Activated CD4-positive, alpha-beta T cell treated with anti-CD3 and anti-CD28 coated beads for 1 hour (primary cell): ENCODE data around the gene ETHE1.
"Not testable (repeated sequence)": the region's sequence is repeated elsewhere in the genome, so short reads cannot be mapped to it uniquely, and the experiment has no call there.

Experiments used
- DNase-seq: peaks from one replicate; pipeline ENCODE4 v3.0.0-alpha.2; 2020

ETHE1 gene

GRCh38 chr19:43522929-43523328 is 4.1 kb downstream of the ETHE1 start:
- no peak for DNase-seq

- peak; percentile 74 for DNase-seq
Measured at GRCh38 chr19:43519436-43520088, 7.4 kb downstream of the ETHE1 start.

- DNase-seq = no peak
Measured at GRCh38 chr19:43518051-43518450, 8.9 kb downstream of the ETHE1 start.

GRCh38 chr19:43512399-43512798 is 14.6 kb downstream of the ETHE1 start:
- DNase-seq = not testable (repeated sequence)

GRCh38 chr19:43511324-43511723 is 15.7 kb downstream of the ETHE1 start:
- DNase-seq = no peak

GRCh38 chr19:43510713-43511112 is 16.3 kb downstream of the ETHE1 start:
- DNase-seq = no peak

- no peak for DNase-seq
Measured at GRCh38 chr19:43507880-43508279, 19.1 kb downstream of the ETHE1 start.

- DNase-seq = no peak
Measured at GRCh38 chr19:43506629-43507028, 20.4 kb downstream of the ETHE1 start.

- no peak for DNase-seq
Measured at GRCh38 chr19:43505941-43506340, 21.1 kb downstream of the ETHE1 start.

GRCh38 chr19:43505186-43505456 is 21.9 kb downstream of the ETHE1 start:
- DNase-seq = no peak

- DNase-seq = peak; percentile 36
Measured at GRCh38 chr19:43504426-43505185, 22.4 kb downstream of the ETHE1 start, which contains the start of gene PHLDB3. Gene PHLDB3, minus strand, starts transcription at chr19:43504746. Its CDS starts 628 bp downstream, at chr19:43504118.

- peak; percentile 96 for DNase-seq
Measured at GRCh38 chr19:43503501-43504425, 23.2 kb downstream of the ETHE1 start.

- DNase-seq = no peak
Measured at GRCh38 chr19:43502419-43502976, 24.5 kb downstream of the ETHE1 start.

- no peak for DNase-seq
Measured at GRCh38 chr19:43501661-43502418, 25.2 kb downstream of the ETHE1 start.

GRCh38 chr19:43499042-43499441 is 28.0 kb downstream of the ETHE1 start:
- DNase-seq = no peak

- DNase-seq = no peak
Measured at GRCh38 chr19:43498233-43498842, 28.7 kb downstream of the ETHE1 start.

- no peak for DNase-seq
Measured at GRCh38 chr19:43496960-43497359, 30.0 kb downstream of the ETHE1 start.

- DNase-seq = no peak
Measured at GRCh38 chr19:43495082-43495481, 31.9 kb downstream of the ETHE1 start.

GRCh38 chr19:43490759-43491158 is 36.2 kb downstream of the ETHE1 start:
- no peak for DNase-seq

- DNase-seq = no peak
Measured at GRCh38 chr19:43489979-43490599, 36.9 kb downstream of the ETHE1 start.

GRCh38 chr19:43489310-43489709 is 37.7 kb downstream of the ETHE1 start:
- no peak for DNase-seq

- DNase-seq = no peak
Measured at GRCh38 chr19:43488179-43488578, 38.8 kb downstream of the ETHE1 start.
